ENCODE measurements around the gene MRPS30. TPM values are rescaled to one million over a fixed set of nuclear protein-coding genes. Genes with fewer than 3 reads are reported as not detected.
"Not testable (repeated sequence)": the region's sequence is repeated elsewhere in the genome, so short reads cannot be mapped to it uniquely, and the experiment has no call there.

Gene MRPS30
- 10 to 100 TPM; 42.1 to 46.7 TPM for total RNA-seq

DNA sequence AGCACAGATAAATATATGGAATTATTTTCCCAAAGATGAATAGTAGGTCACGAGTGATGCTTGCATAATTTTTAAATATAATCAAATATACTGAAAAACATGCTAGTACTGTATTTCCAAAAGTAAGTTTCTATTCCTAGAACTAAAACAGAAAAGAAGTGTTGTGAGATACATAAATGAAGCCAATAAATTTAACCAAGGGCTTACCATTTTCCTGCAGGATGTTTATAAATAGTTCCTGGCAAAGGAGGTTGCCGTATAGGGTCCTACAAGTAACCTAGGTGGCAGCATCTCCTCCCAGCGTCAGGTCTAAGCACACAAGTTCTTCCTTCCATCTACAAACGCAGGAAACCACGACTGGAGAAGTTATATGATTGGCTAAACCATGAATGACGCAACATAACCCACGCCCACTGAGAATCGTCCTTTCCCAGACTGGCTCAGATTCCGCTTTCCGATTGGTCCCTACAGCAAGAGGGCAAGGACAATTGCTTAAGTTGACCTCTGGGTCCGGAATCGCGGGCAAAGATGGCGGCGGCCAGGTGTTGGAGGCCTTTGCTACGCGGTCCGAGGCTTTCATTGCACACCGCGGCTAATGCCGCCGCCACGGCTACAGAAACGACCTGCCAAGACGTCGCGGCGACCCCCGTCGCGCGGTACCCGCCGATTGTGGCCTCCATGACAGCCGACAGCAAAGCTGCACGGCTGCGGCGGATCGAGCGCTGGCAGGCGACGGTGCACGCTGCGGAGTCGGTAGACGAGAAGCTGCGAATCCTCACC, at the start of gene MRPS30:
Gene MRPS30, plus strand, starts transcription at position 513 of the 780 bp plus-strand sequence. Its CDS starts 16 bp downstream, at position 529.
- DNase-seq, result peak; percentile 80
- no peaks in the 10 kb centered on the region for H3K9me3 Mint-ChIP-seq
- peak within 1 kb of the TSS; percentile 96 for H3K27ac Mint-ChIP-seq
- peaks cover 3% of the 10 kb centered on the region for H3K36me3 Mint-ChIP-seq
- peak within 1 kb of the TSS; percentile 94 for H3K4me3 Mint-ChIP-seq
- peaks cover 23% of the 10 kb centered on the region for H3K4me1 Mint-ChIP-seq
- peak; percentile 96 for ATAC-seq (ENCODE audit: low read depth)
- POLR2A ChIA-PET, result interaction anchor here (1.3 kb wide), 1 partner anchor 1325 kb away, joined by 3 read pairs; the partner anchor contains the start of gene TMEM267
- H3K27me3 Mint-ChIP-seq, result no peaks in the 10 kb centered on the region

DNA sequence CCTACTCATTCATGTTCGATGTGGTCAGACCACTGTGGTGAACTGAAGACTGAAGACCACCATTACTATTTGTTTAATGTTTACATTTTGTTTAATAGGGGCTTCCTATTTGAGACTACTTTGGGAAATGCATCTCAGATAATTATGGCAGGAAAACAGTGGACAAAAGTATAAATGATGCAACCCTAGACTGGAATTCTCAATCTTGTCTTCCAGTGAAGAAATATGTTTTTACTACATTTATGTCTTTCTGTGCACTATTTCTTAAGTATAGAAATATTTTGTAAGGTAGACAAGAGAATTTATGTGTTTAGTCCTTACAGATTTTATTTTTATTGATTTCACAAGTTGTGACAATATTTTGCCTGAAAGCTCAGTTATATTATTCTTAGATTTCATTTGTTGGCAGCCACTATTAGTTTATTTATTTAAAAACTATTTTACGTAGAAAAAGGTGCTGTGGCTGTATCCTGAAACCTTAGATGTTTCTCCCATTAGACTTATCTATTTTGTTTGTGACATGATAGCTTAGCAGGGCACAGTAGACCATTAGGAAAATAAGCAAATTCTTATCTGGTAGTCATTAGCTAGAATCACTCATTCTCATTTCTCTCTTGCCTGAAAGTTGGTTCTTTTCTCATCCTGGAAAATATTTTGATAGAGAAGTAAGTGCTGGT, 39.4 kb upstream of the MRPS30 start:
- H3K36me3 Mint-ChIP-seq, result no peaks in the 10 kb centered on the region
- ATAC-seq (ENCODE audit: low read depth) (no peak), DNase-seq (no peak)
- no peaks in the 10 kb centered on the region for H3K9me3 Mint-ChIP-seq
- H3K27ac Mint-ChIP-seq, result no peak overlapping the region
- POLR2A ChIA-PET, result no interaction called here
- no peak overlapping the region for H3K4me3 Mint-ChIP-seq
- H3K4me1 Mint-ChIP-seq, result no peaks in the 10 kb centered on the region
- peaks cover 7% of the 10 kb centered on the region for H3K27me3 Mint-ChIP-seq

DNA sequence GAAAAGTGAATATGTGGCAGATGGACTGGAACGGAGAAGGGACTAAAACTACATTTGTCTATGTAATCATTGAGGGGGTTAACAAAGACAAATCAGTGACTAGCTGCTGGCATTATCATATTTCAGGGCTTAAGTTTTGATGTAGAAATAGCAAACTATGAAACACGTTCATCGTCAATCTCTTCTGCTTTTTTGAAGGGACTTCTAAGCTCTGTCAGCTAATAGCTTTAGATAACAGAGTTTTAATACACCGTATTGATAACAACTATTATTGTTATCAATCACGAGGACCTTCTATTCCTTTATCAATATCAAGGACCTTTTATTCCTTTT, 38.9 kb upstream of the MRPS30 start:
- H3K4me1 Mint-ChIP-seq, result no peaks in the 10 kb centered on the region

DNA sequence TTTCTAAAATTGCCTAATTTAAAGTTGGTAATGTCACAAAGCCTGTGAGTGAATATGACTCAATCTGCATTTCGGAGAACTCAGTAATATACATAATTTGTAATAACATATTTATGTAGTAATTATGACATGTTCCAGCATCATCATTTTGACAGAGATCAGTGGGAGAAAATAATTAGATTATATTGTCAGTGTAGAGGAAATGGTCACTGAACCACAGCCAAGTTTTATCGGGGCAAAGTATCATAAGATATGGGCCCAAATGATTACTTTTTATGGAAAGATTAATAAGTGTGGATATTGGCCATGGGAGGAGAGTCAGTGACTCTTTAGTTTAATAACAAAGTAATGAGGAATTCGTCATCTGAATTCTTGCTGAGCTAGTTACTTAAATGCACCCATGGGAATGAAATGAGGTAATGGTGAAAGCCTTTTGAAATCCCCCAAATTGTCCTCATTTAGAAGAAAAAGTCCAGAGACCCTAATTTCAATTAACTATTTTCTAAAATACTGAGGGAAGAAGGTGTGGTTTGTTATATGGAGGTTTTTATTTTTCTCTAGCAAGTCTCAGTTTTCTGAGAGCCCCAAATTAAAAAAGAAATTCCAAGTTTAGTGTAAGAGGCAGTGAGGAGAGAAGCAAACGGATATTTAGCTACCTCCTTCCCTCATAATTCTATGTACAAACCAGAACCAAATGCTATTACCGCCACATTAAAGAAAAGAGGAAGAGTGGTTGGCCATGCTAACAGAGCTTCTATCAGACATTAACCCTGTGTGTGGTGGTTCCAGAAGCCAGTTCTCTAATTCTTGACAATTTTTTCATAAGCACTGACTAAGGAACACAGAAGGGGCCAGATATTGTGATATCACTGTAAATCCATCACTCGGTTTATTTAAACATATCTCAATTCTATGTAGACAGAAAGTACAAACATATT, 37.7 kb upstream of the MRPS30 start:
- Mint-ChIP-seq H3K36me3 (no peaks in the 10 kb centered on the region), H3K27me3 (peaks cover 7% of the 10 kb centered on the region), H3K4me1 (no peaks in the 10 kb centered on the region), H3K9me3 (no peaks in the 10 kb centered on the region), H3K4me3 (no peak overlapping the region), H3K27ac (no peak overlapping the region)
- ATAC-seq (ENCODE audit: low read depth) (no peak), DNase-seq (no peak)
- POLR2A ChIA-PET, result no interaction called here

More for the DNA sequence above, 38.9 kb upstream of the MRPS30 start:
- Mint-ChIP-seq H3K9me3 (no peaks in the 10 kb centered on the region), H3K36me3 (no peaks in the 10 kb centered on the region), H3K27me3 (peaks cover 7% of the 10 kb centered on the region), H3K4me3 (no peak overlapping the region), H3K27ac (no peak overlapping the region)
- POLR2A ChIA-PET, result no interaction called here
- no peak for DNase-seq
- no peak for ATAC-seq (ENCODE audit: low read depth)

DNA sequence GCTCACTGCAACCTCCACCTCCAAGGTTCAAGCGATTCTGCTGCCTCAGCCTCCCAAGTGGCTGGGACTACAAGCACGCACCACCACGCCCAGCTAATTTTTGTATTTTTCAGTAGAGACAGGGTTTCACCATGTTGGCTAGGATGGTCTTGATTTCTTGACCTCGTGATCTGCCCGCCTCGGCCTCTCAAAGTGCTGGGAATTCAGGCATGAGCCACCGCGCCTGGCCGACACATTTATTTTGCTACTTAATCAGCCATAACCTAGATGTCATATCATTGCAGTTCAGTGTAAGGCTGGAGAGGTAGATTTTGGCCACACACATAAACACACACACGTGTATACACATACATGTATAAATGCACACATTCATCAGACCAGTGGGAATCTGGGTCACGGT, 36.4 kb upstream of the MRPS30 start:
- POLR2A ChIA-PET; ATAC-seq (ENCODE audit: low read depth); H3K4me3 Mint-ChIP-seq; DNase-seq; H3K9me3 Mint-ChIP-seq; H3K36me3 Mint-ChIP-seq; H3K4me1 Mint-ChIP-seq; H3K27ac Mint-ChIP-seq; H3K27me3 Mint-ChIP-seq: not testable (repeated sequence)

DNA sequence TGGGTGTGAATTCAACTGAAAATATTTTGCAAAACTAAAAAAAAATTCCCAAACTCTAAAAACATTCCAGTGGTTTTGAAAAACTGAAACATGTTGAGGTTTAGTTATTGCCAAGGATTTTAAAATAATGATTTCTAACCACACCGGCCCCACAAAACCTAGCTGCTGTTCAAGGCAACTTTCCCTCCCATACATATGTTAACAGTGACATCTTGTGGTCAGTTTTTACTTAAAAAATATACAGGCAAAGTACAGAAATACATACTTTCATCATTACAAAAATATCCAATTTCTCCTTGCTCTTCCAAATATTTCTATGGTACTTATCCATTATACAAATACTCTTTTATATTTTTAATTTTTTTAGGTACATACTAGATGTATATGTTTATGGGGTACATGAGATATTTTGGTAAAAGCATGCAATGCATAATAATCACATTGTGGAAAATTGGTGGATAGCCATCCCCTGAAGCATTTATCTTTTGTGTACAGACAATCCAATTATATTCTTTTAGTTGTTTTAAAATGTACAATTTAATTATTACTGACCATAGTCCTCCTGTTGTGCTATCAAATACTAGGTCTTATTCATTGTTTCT, 34.4 kb upstream of the MRPS30 start:
- DNase-seq (no peak), ATAC-seq (ENCODE audit: low read depth) (no peak)
- H3K27ac Mint-ChIP-seq, result no peak overlapping the region
- H3K27me3 Mint-ChIP-seq, result peaks cover 7% of the 10 kb centered on the region
- H3K9me3 Mint-ChIP-seq, result no peaks in the 10 kb centered on the region
- POLR2A ChIA-PET, result no interaction called here
- H3K36me3 Mint-ChIP-seq, result no peaks in the 10 kb centered on the region
- no peaks in the 10 kb centered on the region for H3K4me1 Mint-ChIP-seq
- no peak overlapping the region for H3K4me3 Mint-ChIP-seq

DNA sequence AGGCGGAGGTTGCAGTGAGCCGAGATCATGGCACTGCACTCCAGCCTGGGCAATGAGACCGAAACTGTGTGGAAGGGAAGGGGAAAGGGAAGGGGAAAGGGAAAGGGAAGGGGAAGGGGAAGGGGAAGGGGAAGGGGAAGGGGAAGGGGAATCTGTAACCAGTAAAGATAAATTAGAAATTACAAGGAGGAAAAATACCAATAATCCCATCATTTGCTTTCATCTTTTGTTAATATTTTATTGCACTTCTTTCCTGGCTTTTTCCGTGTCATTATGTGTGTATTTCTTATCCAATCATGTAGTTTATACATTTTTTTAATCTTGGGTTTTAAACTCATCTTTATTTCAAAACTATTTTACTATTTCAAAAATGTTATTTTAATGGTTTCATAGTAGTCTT, 29.6 kb upstream of the MRPS30 start:
- POLR2A ChIA-PET, result no interaction called here
- DNase-seq, result no peak
- H3K36me3 Mint-ChIP-seq, result no peaks in the 10 kb centered on the region
- H3K4me1 Mint-ChIP-seq, result no peaks in the 10 kb centered on the region
- no peak overlapping the region for H3K4me3 Mint-ChIP-seq
- no peak overlapping the region for H3K27ac Mint-ChIP-seq
- H3K9me3 Mint-ChIP-seq, result no peaks in the 10 kb centered on the region
- no peaks in the 10 kb centered on the region for H3K27me3 Mint-ChIP-seq
- no peak for ATAC-seq (ENCODE audit: low read depth)

DNA sequence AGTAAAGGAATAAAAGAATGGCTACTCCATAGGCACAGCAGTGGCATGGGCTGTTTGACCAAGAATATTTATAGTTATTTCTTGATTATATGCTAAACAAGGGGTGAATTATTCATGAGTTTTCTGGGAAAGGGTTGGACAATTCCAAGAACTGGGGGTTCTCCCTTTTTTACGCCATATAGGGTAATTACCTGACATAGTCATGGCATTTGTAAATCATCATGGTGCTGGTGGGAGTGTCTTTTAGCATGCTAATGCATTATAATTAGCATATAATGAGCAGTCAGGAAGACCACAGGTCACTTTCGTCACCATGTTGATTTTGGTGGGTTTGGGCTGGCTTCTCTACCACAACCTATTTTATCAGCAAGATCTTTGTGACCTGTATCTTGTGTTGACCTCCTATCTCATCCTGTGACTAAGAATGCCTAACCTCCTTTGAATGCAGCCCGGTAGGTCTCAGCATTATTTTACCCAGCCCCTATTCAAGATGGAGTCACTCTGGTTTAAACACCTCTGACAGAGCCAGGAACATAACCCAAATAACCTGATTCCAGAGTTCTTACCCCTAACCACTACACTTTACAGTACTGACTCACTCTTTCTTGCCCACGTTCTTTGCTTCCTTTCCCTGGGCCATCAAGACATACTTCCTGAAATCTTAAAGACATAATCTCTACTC, 25.0 kb upstream of the MRPS30 start:
- Mint-ChIP-seq H3K4me1 (no peaks in the 10 kb centered on the region), H3K27ac (no peak overlapping the region), H3K27me3 (no peaks in the 10 kb centered on the region), H3K9me3 (peaks cover 2% of the 10 kb centered on the region), H3K36me3 (no peaks in the 10 kb centered on the region), H3K4me3 (no peak overlapping the region)
- DNase-seq (no peak), ATAC-seq (ENCODE audit: low read depth) (no peak)
- POLR2A ChIA-PET, result no interaction called here

DNA sequence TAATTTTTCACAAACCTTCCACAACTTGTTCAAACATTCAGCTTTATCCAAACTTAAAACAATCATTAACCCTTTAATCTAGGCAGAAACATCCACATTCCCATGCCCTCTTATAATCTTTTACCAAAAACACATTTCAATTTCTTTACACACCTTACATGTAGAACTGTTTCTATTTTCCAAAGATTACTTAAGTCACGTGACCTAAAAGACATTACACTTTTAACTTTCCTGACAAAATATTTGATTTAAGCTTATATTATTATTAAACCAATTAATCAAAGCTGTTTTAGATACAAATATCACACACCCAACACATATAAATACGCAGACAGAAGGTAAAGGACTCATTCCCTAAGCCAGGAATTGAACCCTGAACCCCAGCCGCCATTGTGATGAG, 21.0 kb upstream of the MRPS30 start:
- POLR2A ChIA-PET, result no interaction called here
- DNase-seq (no peak), ATAC-seq (ENCODE audit: low read depth) (no peak)
- Mint-ChIP-seq H3K36me3 (no peaks in the 10 kb centered on the region), H3K27me3 (no peaks in the 10 kb centered on the region), H3K4me3 (no peak overlapping the region), H3K27ac (no peak overlapping the region), H3K4me1 (no peaks in the 10 kb centered on the region), H3K9me3 (peaks cover 5% of the 10 kb centered on the region)

DNA sequence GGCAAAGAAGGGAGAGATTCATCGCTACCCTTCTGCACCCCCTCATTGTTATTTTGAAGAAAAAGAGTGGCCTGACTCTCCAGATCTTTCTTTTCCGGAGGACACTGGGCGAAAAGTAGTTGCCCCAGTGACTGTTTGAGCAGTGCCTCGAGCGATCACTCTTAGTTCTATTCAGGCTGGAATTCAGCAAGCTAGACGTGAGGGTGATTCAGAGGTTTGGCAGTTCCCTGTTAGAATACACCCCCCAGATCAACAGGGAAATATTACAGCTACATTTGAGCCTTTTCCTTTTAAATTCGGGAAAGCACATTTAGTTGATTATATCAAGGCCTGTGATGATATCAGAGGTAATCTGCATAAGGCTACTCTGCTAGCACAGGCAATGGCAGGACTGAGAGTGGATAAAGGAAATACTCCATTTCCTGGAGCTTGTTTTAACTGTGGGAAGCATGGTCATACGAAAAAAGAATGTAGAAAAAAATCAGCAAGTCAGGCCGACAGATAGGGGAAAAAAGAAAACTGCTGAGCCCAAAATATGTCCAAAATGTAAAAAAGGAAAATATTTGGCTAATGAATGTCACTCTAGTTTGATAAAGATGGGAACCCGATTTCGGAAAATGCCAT, 19.3 kb upstream of the MRPS30 start:
- H3K4me1 Mint-ChIP-seq; H3K4me3 Mint-ChIP-seq; POLR2A ChIA-PET; H3K27ac Mint-ChIP-seq; H3K27me3 Mint-ChIP-seq; H3K36me3 Mint-ChIP-seq; DNase-seq; ATAC-seq (ENCODE audit: low read depth): not testable (repeated sequence)
- peaks cover 13% of the 10 kb centered on the region for H3K9me3 Mint-ChIP-seq

DNA sequence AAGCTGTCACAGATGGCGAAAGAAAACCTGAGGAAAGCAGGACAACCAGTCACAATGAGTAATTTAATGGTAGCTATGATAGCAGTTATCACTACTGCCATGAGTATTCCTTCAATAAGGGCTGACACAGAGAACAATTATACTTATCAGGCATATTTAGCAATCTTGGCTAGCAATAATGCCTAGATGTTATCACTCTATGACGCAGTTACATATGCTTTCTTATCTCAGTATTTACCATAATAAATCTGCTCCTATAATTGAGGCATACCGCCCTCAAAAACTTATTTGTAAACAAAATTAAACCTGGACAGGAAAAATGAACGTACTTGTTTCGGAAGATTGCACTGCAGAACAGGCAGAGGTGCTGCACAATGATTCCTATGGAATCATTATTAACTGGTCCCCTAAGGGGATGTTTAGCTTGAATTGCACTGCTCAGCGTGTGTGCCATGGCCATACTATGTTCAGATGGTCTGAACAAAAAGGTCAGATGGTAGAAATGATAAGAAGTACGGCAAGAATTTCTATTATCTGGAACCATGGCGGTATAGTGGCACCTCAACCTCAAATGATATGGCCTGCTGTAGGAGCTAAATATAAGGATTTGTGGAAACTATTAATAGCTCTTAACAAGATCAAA, 16.6 kb upstream of the MRPS30 start:
- H3K27me3 Mint-ChIP-seq; H3K4me3 Mint-ChIP-seq; H3K27ac Mint-ChIP-seq; ATAC-seq (ENCODE audit: low read depth); DNase-seq; POLR2A ChIA-PET; H3K36me3 Mint-ChIP-seq; H3K4me1 Mint-ChIP-seq: not testable (repeated sequence)
- peaks cover 19% of the 10 kb centered on the region for H3K9me3 Mint-ChIP-seq

DNA sequence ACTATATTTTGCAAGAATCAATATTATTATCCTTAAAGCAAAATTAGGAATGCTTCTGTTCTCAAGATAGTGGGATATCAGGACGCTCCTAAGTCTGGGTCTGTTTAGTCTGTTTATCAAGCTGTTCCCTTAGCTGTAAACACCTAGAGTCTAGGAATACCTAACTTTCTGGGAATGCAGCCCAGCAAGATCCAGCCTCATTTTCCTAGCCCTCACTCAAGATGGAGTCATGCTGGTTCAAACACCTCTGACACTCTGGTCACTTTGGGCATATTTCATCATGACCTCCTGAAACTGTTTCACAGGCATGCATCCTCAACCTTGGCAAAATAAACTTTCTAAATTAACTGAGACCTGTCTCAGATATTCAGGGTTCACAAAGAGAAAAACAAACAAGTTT, 14.4 kb upstream of the MRPS30 start:
- no peak overlapping the region for H3K4me3 Mint-ChIP-seq
- no peak overlapping the region for H3K27ac Mint-ChIP-seq
- POLR2A ChIA-PET, result no interaction called here
- no peaks in the 10 kb centered on the region for H3K36me3 Mint-ChIP-seq
- ATAC-seq (ENCODE audit: low read depth) (no peak), DNase-seq (no peak)
- H3K27me3 Mint-ChIP-seq, result no peaks in the 10 kb centered on the region
- peaks cover 3% of the 10 kb centered on the region for H3K4me1 Mint-ChIP-seq
- H3K9me3 Mint-ChIP-seq, result peaks cover 17% of the 10 kb centered on the region

Data from activated naive CD8-positive, alpha-beta T cell treated with anti-CD3 and anti-CD28 coated beads, Interleukin-2, amount 10 ng/mL, durations not matched to agents 7 days and 5 days (primary cell).